H1 (cell line): ENCODE measurements around the gene MAPT. TPM values are rescaled to one million over a fixed set of nuclear protein-coding genes. Genes with fewer than 3 reads are reported as not detected.

Experiments
- CTCF ChIA-PET: fragments of 300-600 bp; sonication (Branson Sonifier 250); formaldehyde crosslinking; loops from one replicate; lab custom pipeline; 2021; ENCODE audit not compliant: partially characterized antibody; lab: Charles Lee
- POLR2A ChIA-PET: fragments of 300-600 bp; sonication (Branson Sonifier 250); formaldehyde crosslinking; loops from one replicate; lab custom pipeline; 2021; ENCODE audit warnings: inconsistent platforms; ENCODE audit not compliant: partially characterized antibody; lab: Charles Lee
- DNase-seq, 2 experiments: peaks; one replicate each; pipeline versions ENCODE4 v3.0.0 to v3.0.0-alpha.2; 2010 to 2022; ENCODE audit warnings: low spot score in 2 of 2, low read depth in 1 of 2, mixed read lengths in 1 of 2
- FAIRE-seq: peaks from 2 replicates; lab custom pipeline; 2011; peaks lifted over from hg19 to GRCh38; lab: Jason Lieb, UNC
- H2AFZ ChIP-seq: 2 replicates; pipeline ENCODE4 v1.8.1; 2012; ENCODE audit warnings: low read length, inconsistent platforms
- H2AK5ac ChIP-seq: 2 replicates; pipeline ENCODE4 v1.6.1; 2013; ENCODE audit warnings: low read depth, low read length
- H2BK120ac ChIP-seq: replicated peaks from 2 replicates; pipeline ENCODE3; 2013; ENCODE audit warnings: low read depth, low read length, inconsistent platforms
- H2BK12ac ChIP-seq: 2 replicates; pipeline ENCODE4 v1.6.1; 2013; ENCODE audit warnings: low read depth, low read length
- H2BK15ac ChIP-seq: 2 replicates; pipeline ENCODE4 v1.6.1; 2013; ENCODE audit warnings: low read length
- H2BK20ac ChIP-seq: 2 replicates; pipeline ENCODE4 v1.6.1; 2013; ENCODE audit warnings: low read length
- H2BK5ac ChIP-seq: 2 replicates; pipeline ENCODE4 v1.6.1; 2013; ENCODE audit warnings: low read depth, low read length
- H3K14ac ChIP-seq: 2 replicates; pipeline ENCODE4 v1.6.1; 2013; ENCODE audit warnings: inconsistent platforms; ENCODE audit not compliant: insufficient read length
- H3K18ac ChIP-seq: 2 replicates; pipeline ENCODE4 v1.6.1; 2013; ENCODE audit warnings: low read length; ENCODE audit errors: extremely low read depth
- H3K23ac ChIP-seq: 2 replicates; pipeline ENCODE4 v1.6.1; 2013; ENCODE audit warnings: inconsistent platforms; ENCODE audit not compliant: insufficient read length
- H3K23me2 ChIP-seq: 2 replicates; pipeline ENCODE4 v1.6.1; 2013; ENCODE audit warnings: low read depth, low read length
- H3K27ac ChIP-seq: 2 replicates; pipeline ENCODE4 v1.6.1; 2011; ENCODE audit warnings: low read depth, low read length, inconsistent platforms
- H3K27me3 ChIP-seq, 4 experiments: replicated peaks in 1 of 4; 1 replicate in 1 of 4; 2 replicates in 3 of 4; pipeline versions ENCODE4 v1.6.1 to v1.8.1; 2011 to 2013; ENCODE audit warnings: low read length in 3 of 4, mild to moderate bottlenecking in 3 of 4, inconsistent platforms in 2 of 4, mixed read lengths in 2 of 4, moderate library complexity in 1 of 4; ENCODE audit not compliant: control insufficient read depth in 3 of 4, insufficient read depth in 3 of 4; ENCODE audit errors: extremely low read depth in 1 of 4
- H3K36me3 ChIP-seq, 4 experiments: 2 replicates each; pipeline versions ENCODE4 v1.6.1 to v1.8.1; 2011 to 2013; ENCODE audit warnings: mild to moderate bottlenecking in 4 of 4, low read length in 3 of 4, moderate library complexity in 2 of 4, control low read depth in 1 of 4, inconsistent platforms in 1 of 4; ENCODE audit not compliant: insufficient read depth in 4 of 4, control insufficient read depth in 2 of 4
- H3K4ac ChIP-seq: replicated peaks from 2 replicates; pipeline ENCODE3; 2013; ENCODE audit warnings: low read length, low read depth, mixed read lengths, inconsistent platforms; ENCODE audit not compliant: insufficient read length
- H3K4me1 ChIP-seq, 4 experiments: replicated peaks in 1 of 4; 1 replicate in 1 of 4; 2 replicates in 3 of 4; pipeline versions ENCODE4 v1.6.1 to v1.8.1; 2011 to 2013; ENCODE audit warnings: low read length in 3 of 4, inconsistent platforms in 2 of 4, mixed read lengths in 1 of 4; ENCODE audit not compliant: insufficient read depth in 4 of 4, control insufficient read depth in 3 of 4
- H3K4me2 ChIP-seq, 2 experiments: 2 replicates each; pipeline versions ENCODE4 v1.6.1 to v1.8.1; 2011 to 2013; ENCODE audit warnings: low read depth in 2 of 2, low read length in 2 of 2, control low read depth in 1 of 2, inconsistent platforms in 1 of 2, mild to moderate bottlenecking in 1 of 2; ENCODE audit not compliant: insufficient read depth in 1 of 2
- H3K4me3 ChIP-seq, 4 experiments: fragments of 200-600, 300-600 bp in 1 of 4; sonication (generic), shearing (Covaris generic), sonication (Bioruptor Twin) in 1 of 4; 2 replicates each; pipeline versions ENCODE4 v1.5.1 to v1.8.1; 2011 to 2016; ENCODE audit warnings: low read length in 4 of 4, low read depth in 3 of 4, control low read depth in 2 of 4, inconsistent platforms in 2 of 4, mild to moderate bottlenecking in 2 of 4, mixed read lengths in 1 of 4, moderate library complexity in 1 of 4; ENCODE audit not compliant: insufficient read depth in 2 of 4; ENCODE audit errors: extremely low read depth in 1 of 4
- H3K56ac ChIP-seq: replicated peaks from 2 replicates; pipeline ENCODE3; 2013; ENCODE audit warnings: low read depth, mild to moderate bottlenecking, mixed read lengths, low read length, inconsistent platforms; ENCODE audit not compliant: insufficient read length
- H3K79me1 ChIP-seq: 2 replicates; pipeline ENCODE4 v1.6.1; 2013; ENCODE audit warnings: low read depth, low read length, control low read depth
- H3K79me2 ChIP-seq, 2 experiments: 2 replicates each; pipeline versions ENCODE4 v1.6.1 to v1.8.1; 2012 to 2013; ENCODE audit warnings: low read length in 2 of 2, mild to moderate bottlenecking in 2 of 2, inconsistent platforms in 1 of 2; ENCODE audit not compliant: insufficient read depth in 2 of 2, control insufficient read depth in 1 of 2
- H3K9ac ChIP-seq, 4 experiments: replicated peaks in 1 of 4; 1 replicate in 1 of 4; 2 replicates in 3 of 4; pipeline versions ENCODE4 v1.6.1 to v1.8.1; 2011 to 2013; ENCODE audit warnings: low read depth in 3 of 4, low read length in 3 of 4, control low read depth in 2 of 4, mild to moderate bottlenecking in 2 of 4, moderate library complexity in 2 of 4, inconsistent platforms in 1 of 4; ENCODE audit errors: extremely low read depth in 1 of 4
- H3K9me3 ChIP-seq, 2 experiments: 2 replicates each; pipeline versions ENCODE4 v1.6.1 to v1.8.1; 2012 to 2013; ENCODE audit warnings: mild to moderate bottlenecking in 2 of 2, moderate library complexity in 2 of 2, control low read depth in 1 of 2, inconsistent platforms in 1 of 2, low read depth in 1 of 2, low read length in 1 of 2, mixed read lengths in 1 of 2; ENCODE audit not compliant: insufficient read depth in 2 of 2
- H4K20me1 ChIP-seq, 2 experiments: replicated peaks in 1 of 2; 2 replicates each; pipeline versions ENCODE3 to v1.8.1; 2011 to 2013; ENCODE audit warnings: inconsistent platforms in 2 of 2, low read length in 2 of 2, mild to moderate bottlenecking in 1 of 2; ENCODE audit not compliant: insufficient read depth in 2 of 2, control insufficient read depth in 1 of 2
- H4K5ac ChIP-seq: 2 replicates; pipeline ENCODE4 v1.6.1; 2013; ENCODE audit warnings: low read length, low read depth, mixed read lengths, inconsistent platforms; ENCODE audit not compliant: insufficient read length
- H4K8ac ChIP-seq: 2 replicates; pipeline ENCODE4 v1.8.0; 2013; ENCODE audit warnings: mild to moderate bottlenecking, moderate library complexity, low read length, inconsistent platforms; ENCODE audit not compliant: insufficient read depth; ENCODE audit errors: extremely low read depth
- H4K91ac ChIP-seq: replicated peaks from 2 replicates; pipeline ENCODE3; 2013; ENCODE audit warnings: low read length, mixed read lengths, inconsistent platforms; ENCODE audit not compliant: insufficient read length
- BCL11A ChIP-seq, 2 experiments: IDR thresholded peaks; one replicate each; pipeline ENCODE4 v1.6.1; 2011; ENCODE audit warnings: low read depth in 2 of 2, low read length in 2 of 2, mild to moderate bottlenecking in 2 of 2
- CHD2 ChIP-seq: IDR thresholded peaks from 2 replicates; pipeline ENCODE4 v1.6.1; 2012; ENCODE audit warnings: low read length, improper control_type of control experiment
- CTBP2 ChIP-seq: IDR thresholded peaks from 2 replicates; pipeline ENCODE4 v1.7.0; 2011; ENCODE audit warnings: borderline replicate concordance, mild to moderate bottlenecking, moderate library complexity, mixed read lengths, low read length; ENCODE audit not compliant: insufficient read depth, insufficient read length
- HDAC2 ChIP-seq, 2 experiments: fragments of 300-600 bp in 1 of 2; sonication (generic) in 1 of 2; IDR thresholded peaks; 2 replicates each; pipeline ENCODE4 v1.6.1; 2011 to 2012; ENCODE audit warnings: low read depth in 2 of 2, low read length in 2 of 2, mild to moderate bottlenecking in 2 of 2, moderate library complexity in 2 of 2, borderline replicate concordance in 1 of 2, inconsistent platforms in 1 of 2
- HDAC6 ChIP-seq: IDR thresholded peaks from one replicate; pipeline ENCODE4 v1.7.1; 2012; ENCODE audit warnings: low read depth, mild to moderate bottlenecking, inconsistent platforms, low read length, moderate library complexity
- JUND ChIP-seq: IDR thresholded peaks from 2 replicates; pipeline ENCODE4 v1.6.1; 2011; ENCODE audit warnings: mild to moderate bottlenecking, improper control_type of control experiment, low read length
- RBBP5 ChIP-seq: IDR thresholded peaks from 2 replicates; pipeline ENCODE4 v1.7.1; 2012; ENCODE audit warnings: low read depth, mild to moderate bottlenecking, inconsistent platforms, low read length, moderate library complexity, borderline replicate concordance
- RFX5 ChIP-seq: IDR thresholded peaks from 2 replicates; pipeline ENCODE4 v1.6.1; 2011; ENCODE audit warnings: low read depth, low read length, improper control_type of control experiment, borderline replicate concordance
- SP1 ChIP-seq: IDR thresholded peaks from 2 replicates; pipeline ENCODE4 v1.6.1; 2011; ENCODE audit warnings: low read depth, low read length
- SP2 ChIP-seq: IDR thresholded peaks from 2 replicates; pipeline ENCODE4 v1.6.1; 2012; ENCODE audit warnings: mild to moderate bottlenecking, low read length, inconsistent platforms
- ZNF274 ChIP-seq: IDR thresholded peaks from 2 replicates; pipeline ENCODE4 v1.7.0; 2012; ENCODE audit warnings: low read length, borderline replicate concordance; ENCODE audit errors: extremely low read depth
- WGBS, 2 experiments: shearing (Covaris generic) in 1 of 2; methylation state at CpG; one replicate each; pipeline versions ENCODE4 v1.1.6 to v1.1.7; 2013 to 2015; ENCODE audit warnings: low lambda C conversion rate in 2 of 2, mixed read lengths in 2 of 2, inconsistent platforms in 1 of 2, low coverage in 1 of 2, missing lambda C conversion rate in 1 of 2; ENCODE audit not compliant: insufficient replicate concordance in 2 of 2, insufficient coverage in 1 of 2, insufficient read length in 1 of 2; ENCODE audit errors: extremely low coverage in 1 of 2, missing lambda C conversion rate in 1 of 2; 5-methylcytosine and 5-hydroxymethylcytosine counted together
- polyA plus RNA-seq, 7 experiments: library from polyadenylated mRNA; depleted of rRNA in 3 of 7; stranded (reverse) in 5 of 7; unstranded in 2 of 7; fragments of >200 nt in 5 of 7; fragments of 200-250 nt in 2 of 7; gene quantifications; 1 replicate in 5 of 7; 2 replicates in 1 of 7; 4 replicates in 1 of 7; pipeline versions ENCODE4 v1.2.1 to v1.2.3, GENCODE V29; 2011 to 2013; ENCODE audit warnings: missing spikeins in 2 of 7, mixed read lengths in 2 of 7
- total RNA-seq: library from RNA; stranded (reverse); fragmentation: NEBNext Ultra II Directional; extraction: Animal tissue kit (Norgen Biotek cat#: 25700); gene quantifications from 2 replicates; pipeline ENCODE4 v1.2.1, GENCODE V29; 2021
- TF ChIP-seq, protein P1 (sequence below): IDR thresholded peaks from 2 replicates; pipeline ENCODE4 v1.6.1; 2012; ENCODE audit warnings: inconsistent platforms

The MAPT gene
- total and polyA plus RNA-seq, 2 of the 8 experiments (the other 6 are each of a cell fraction or from before 2014, with no cell fraction given) = 0.54 to 1.7 TPM

DNA sequence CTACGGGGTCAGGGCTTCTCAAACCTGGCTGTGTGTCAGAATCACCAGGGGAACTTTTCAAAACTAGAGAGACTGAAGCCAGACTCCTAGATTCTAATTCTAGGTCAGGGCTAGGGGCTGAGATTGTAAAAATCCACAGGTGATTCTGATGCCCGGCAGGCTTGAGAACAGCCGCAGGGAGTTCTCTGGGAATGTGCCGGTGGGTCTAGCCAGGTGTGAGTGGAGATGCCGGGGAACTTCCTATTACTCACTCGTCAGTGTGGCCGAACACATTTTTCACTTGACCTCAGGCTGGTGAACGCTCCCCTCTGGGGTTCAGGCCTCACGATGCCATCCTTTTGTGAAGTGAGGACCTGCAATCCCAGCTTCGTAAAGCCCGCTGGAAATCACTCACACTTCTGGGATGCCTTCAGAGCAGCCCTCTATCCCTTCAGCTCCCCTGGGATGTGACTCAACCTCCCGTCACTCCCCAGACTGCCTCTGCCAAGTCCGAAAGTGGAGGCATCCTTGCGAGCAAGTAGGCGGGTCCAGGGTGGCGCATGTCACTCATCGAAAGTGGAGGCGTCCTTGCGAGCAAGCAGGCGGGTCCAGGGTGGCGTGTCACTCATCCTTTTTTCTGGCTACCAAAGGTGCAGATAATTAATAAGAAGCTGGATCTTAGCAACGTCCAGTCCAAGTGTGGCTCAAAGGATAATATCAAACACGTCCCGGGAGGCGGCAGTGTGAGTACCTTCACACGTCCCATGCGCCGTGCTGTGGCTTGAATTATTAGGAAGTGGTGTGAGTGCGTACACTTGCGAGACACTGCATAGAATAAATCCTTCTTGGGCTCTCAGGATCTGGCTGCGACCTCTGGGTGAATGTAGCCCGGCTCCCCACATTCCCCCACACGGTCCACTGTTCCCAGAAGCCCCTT, 115.6 kb downstream of the MAPT start:
- ChIA-PET POLR2A (no interaction called here), CTCF (interaction anchor here (1.0 to 3.7 kb wide), 6 partner anchors 7 to 61 kb away, joined by 3 to 31 read pairs (median 4); no protein-coding TSS in a partner anchor)
- no peak overlapping the region for H3K56ac ChIP-seq
- H3K4me2 ChIP-seq = no peak overlapping the region
- peaks cover 2% of the 10 kb centered on the region; the same call in 1 of the 2 replicates for H3K23me2 ChIP-seq
- H3K79me2 ChIP-seq = no peaks in the 10 kb centered on the region
- no peak overlapping the region for H3K4me3 ChIP-seq
- H3K4ac ChIP-seq = no peak overlapping the region
- no peak overlapping the region for H2BK120ac ChIP-seq
- no peak overlapping the region for H2BK20ac ChIP-seq
- no peak overlapping the region for H4K91ac ChIP-seq
- no peak for FAIRE-seq
- H3K9ac ChIP-seq = no peak overlapping the region
- H2AK5ac ChIP-seq = no peak overlapping the region
- 93% methylated on average over 32 of the region's 33 CpGs; no CpG with 5 or more reads in 1 of the 2 experiments for WGBS, 2 experiments
- H3K79me1 ChIP-seq = no peaks in the 10 kb centered on the region; the same call in 1 of the 2 replicates
- no peak overlapping the region for H2BK12ac ChIP-seq
- no peaks in the 10 kb centered on the region for H4K20me1 ChIP-seq
- H4K8ac ChIP-seq = no peak overlapping the region
- no peak overlapping the region for H2BK5ac ChIP-seq
- H3K18ac ChIP-seq = no peak overlapping the region
- no peak overlapping the region for H2BK15ac ChIP-seq
- no peak for DNase-seq
- no peaks in the 10 kb centered on the region; a peak in 1 of 7 replicates for H3K4me1 ChIP-seq
- H4K5ac ChIP-seq = no peak overlapping the region
- H3K9me3 ChIP-seq = no peaks in the 10 kb centered on the region
- H3K36me3 ChIP-seq = no peaks in the 10 kb centered on the region
- H3K23ac ChIP-seq = no peak overlapping the region
- H2AFZ ChIP-seq = no peak overlapping the region
- no peak overlapping the region for H3K27ac ChIP-seq
- H3K27me3 ChIP-seq = no peaks in the 10 kb centered on the region
- H3K14ac ChIP-seq = no peak overlapping the region
- no peak for TF ChIP-seq ZNF274
- no peak for TF ChIP-seq SP2
- no peak for TF ChIP-seq SP1
- no peak for TF ChIP-seq RBBP5
- TF ChIP-seq, protein P1, sequence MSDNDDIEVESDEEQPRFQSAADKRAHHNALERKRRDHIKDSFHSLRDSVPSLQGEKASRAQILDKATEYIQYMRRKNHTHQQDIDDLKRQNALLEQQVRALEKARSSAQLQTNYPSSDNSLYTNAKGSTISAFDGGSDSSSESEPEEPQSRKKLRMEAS = no peak
- TF ChIP-seq RFX5 = no peak
- no peak for TF ChIP-seq HDAC6
- TF ChIP-seq HDAC2 (IDR thresholded peaks at IDR 0.05; ENCODE audit: borderline replicate concordance in 1 of 2, low read depth in 2 of 2, low read length in 2 of 2) = no peak
- TF ChIP-seq BCL11A (IDR thresholded peaks at IDR 0.05; ENCODE audit: low read depth in 2 of 2, low read length in 2 of 2) = no peak
- TF ChIP-seq CTBP2 = no peak
- TF ChIP-seq CHD2 = no peak
- no peak for TF ChIP-seq JUND
